OCI-LY1 (cell line): Measurements from ENCODE around the gene UBAC1.

Source experiments
- CTCF ChIP-seq: fragments of 200-600 bp; sonication (generic), shearing (Covaris generic); IDR thresholded peaks from 2 replicates; pipeline ENCODE4 v1.5.1; 2017; ENCODE audit warnings: mild to moderate bottlenecking, antibody characterized with exemption, low read length, moderate library complexity, mixed read lengths
- EZH2 ChIP-seq: fragments of 200-600 bp; sonication (generic), shearing (Covaris generic); IDR thresholded peaks from 2 replicates; pipeline ENCODE4 v1.8.0; 2017; ENCODE audit warnings: borderline replicate concordance, mixed run types, mild to moderate bottlenecking, antibody characterized with exemption, low read length, moderate library complexity, mixed read lengths

GRCh38 chr9:135886147-135886981, 74.8 kb downstream of the UBAC1 start:
- TF ChIP-seq EZH2 (no peak), CTCF (no peak)
